ENCODE results near the gene HCN4. TPM values are rescaled to one million over a fixed set of nuclear protein-coding genes. Genes with fewer than 3 reads are reported as not detected.

The HCN4 gene
- total and polyA plus RNA-seq, 2 of the 8 experiments (the other 6 are each of a cell fraction or from before 2014, with no cell fraction given): 3.7 to 8.5 TPM

DNA sequence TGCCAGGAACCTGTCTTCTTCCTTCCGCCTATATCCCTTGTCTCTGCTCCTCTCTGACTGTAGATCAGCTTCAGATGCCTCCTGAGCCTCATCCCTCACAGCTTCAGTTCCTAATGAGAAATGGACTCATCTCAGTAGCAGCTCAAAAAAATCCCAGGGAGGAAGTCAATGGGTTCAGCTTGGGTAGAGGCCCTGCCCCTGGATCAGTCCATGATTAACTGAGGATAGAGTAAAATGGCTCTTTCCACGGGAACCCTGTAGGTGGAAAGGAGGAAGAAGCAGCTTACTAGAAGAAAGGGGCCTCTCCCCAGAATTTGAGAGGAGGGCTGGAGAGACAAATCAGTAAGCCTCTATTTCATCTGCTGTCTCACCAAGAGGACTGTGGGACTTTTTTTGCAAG lies 26.9 kb upstream of the HCN4 start:
- Histone ChIP-seq H2BK5ac (ENCODE audit: low read depth, low read length) (no peak overlapping the region), H3K56ac (replicated peaks; ENCODE audit: insufficient read length, low read depth, low read length) (no peak overlapping the region), H3K4me3 (ENCODE audit: extremely low read depth in 1 of 4, insufficient read depth in 2 of 4, low read depth in 3 of 4, low read length in 4 of 4) (no peak overlapping the region), H2BK15ac (ENCODE audit: low read length) (no peak overlapping the region), H2BK120ac (replicated peaks; ENCODE audit: low read depth, low read length) (no peak overlapping the region), H3K4ac (replicated peaks; ENCODE audit: insufficient read length, low read depth, low read length) (no peak overlapping the region), H2AFZ (ENCODE audit: low read length) (no peak overlapping the region), H4K91ac (replicated peaks; ENCODE audit: insufficient read length, low read length) (no peak overlapping the region), H3K18ac (ENCODE audit: extremely low read depth, low read length) (no peak overlapping the region), H4K5ac (ENCODE audit: insufficient read length, low read depth, low read length) (no peak overlapping the region), H3K4me1 (replicated peaks in 1 of 4; ENCODE audit: control insufficient read depth in 3 of 4, insufficient read depth in 4 of 4, low read length in 3 of 4) (peaks cover 4 to 11% (median 8%) of the 10 kb centered on the region in 4 experiments), H2BK12ac (ENCODE audit: low read depth, low read length) (no peak overlapping the region), H2BK20ac (ENCODE audit: low read length) (no peak overlapping the region), H3K4me2 (ENCODE audit: insufficient read depth in 1 of 2, low read depth in 2 of 2, low read length in 2 of 2) (no peak overlapping the region), H3K14ac (ENCODE audit: insufficient read length) (no peak overlapping the region), H3K9ac (replicated peaks in 1 of 4; ENCODE audit: extremely low read depth in 1 of 4, low read depth in 3 of 4, low read length in 3 of 4) (no peak overlapping the region), H3K23me2 (ENCODE audit: low read depth, low read length) (no peaks in the 10 kb centered on the region; the same call in 1 of the 2 replicates), H3K79me1 (ENCODE audit: low read depth, low read length) (no peaks in the 10 kb centered on the region), H4K20me1 (replicated peaks in 1 of 2; ENCODE audit: control insufficient read depth in 1 of 2, insufficient read depth in 2 of 2, low read length in 2 of 2) (no peaks in the 10 kb centered on the region), H3K27ac (ENCODE audit: low read depth, low read length) (no peak overlapping the region), H3K36me3 (ENCODE audit: control insufficient read depth in 2 of 4, insufficient read depth in 4 of 4, low read length in 3 of 4) (no peaks in the 10 kb centered on the region), H2AK5ac (ENCODE audit: low read depth, low read length) (no peak overlapping the region), H3K27me3 (replicated peaks in 1 of 4; ENCODE audit: control insufficient read depth in 3 of 4, extremely low read depth in 1 of 4, insufficient read depth in 3 of 4, low read length in 3 of 4) (no peaks in the 10 kb centered on the region; a peak in 1 of 7 replicates), H3K23ac (ENCODE audit: insufficient read length) (no peak overlapping the region), H3K79me2 (ENCODE audit: control insufficient read depth in 1 of 2, insufficient read depth in 2 of 2, low read length in 2 of 2) (no peaks in the 10 kb centered on the region), H3K9me3 (ENCODE audit: insufficient read depth in 2 of 2, low read depth in 1 of 2, low read length in 1 of 2) (no peaks in the 10 kb centered on the region), H4K8ac (ENCODE audit: extremely low read depth, insufficient read depth, low read length) (no peak overlapping the region)
- ChIA-PET POLR2A (ENCODE audit: partially characterized antibody) (no interaction called here), CTCF (ENCODE audit: partially characterized antibody) (interaction anchor here (0.7 to 1.0 kb wide), 3 partner anchors 15 to 157 kb away, joined by 3 read pairs; no protein-coding TSS in a partner anchor)
- no peak for DNase-seq (ENCODE audit: low read depth in 1 of 2, low spot score in 2 of 2)
- no peak for FAIRE-seq
- WGBS, 2 experiments (ENCODE audit: extremely low coverage in 1 of 2, insufficient coverage in 1 of 2, insufficient read length in 1 of 2, insufficient replicate concordance in 2 of 2, low coverage in 1 of 2, low lambda C conversion rate in 2 of 2, missing lambda C conversion rate in 1 of 2): 83% methylated on average over 2 of the region's 2 CpGs; no CpG with 5 or more reads in 1 of the 2 experiments
- TF ChIP-seq EZH2 (IDR thresholded peaks at IDR 0.05; ENCODE audit: low read depth, low read length, severe bottlenecking): no peak
- no peak for TF ChIP-seq KDM1A (IDR thresholded peaks at IDR 0.05; ENCODE audit: borderline replicate concordance, low read length)
- TF ChIP-seq, protein P1, sequence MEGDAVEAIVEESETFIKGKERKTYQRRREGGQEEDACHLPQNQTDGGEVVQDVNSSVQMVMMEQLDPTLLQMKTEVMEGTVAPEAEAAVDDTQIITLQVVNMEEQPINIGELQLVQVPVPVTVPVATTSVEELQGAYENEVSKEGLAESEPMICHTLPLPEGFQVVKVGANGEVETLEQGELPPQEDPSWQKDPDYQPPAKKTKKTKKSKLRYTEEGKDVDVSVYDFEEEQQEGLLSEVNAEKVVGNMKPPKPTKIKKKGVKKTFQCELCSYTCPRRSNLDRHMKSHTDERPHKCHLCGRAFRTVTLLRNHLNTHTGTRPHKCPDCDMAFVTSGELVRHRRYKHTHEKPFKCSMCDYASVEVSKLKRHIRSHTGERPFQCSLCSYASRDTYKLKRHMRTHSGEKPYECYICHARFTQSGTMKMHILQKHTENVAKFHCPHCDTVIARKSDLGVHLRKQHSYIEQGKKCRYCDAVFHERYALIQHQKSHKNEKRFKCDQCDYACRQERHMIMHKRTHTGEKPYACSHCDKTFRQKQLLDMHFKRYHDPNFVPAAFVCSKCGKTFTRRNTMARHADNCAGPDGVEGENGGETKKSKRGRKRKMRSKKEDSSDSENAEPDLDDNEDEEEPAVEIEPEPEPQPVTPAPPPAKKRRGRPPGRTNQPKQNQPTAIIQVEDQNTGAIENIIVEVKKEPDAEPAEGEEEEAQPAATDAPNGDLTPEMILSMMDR (IDR thresholded peaks at IDR 0.05; ENCODE audit: control extremely low read depth in 1 of 3, insufficient read depth in 1 of 3, low read depth in 1 of 3, low read length in 3 of 3): no peak
- TF ChIP-seq, protein P2, sequence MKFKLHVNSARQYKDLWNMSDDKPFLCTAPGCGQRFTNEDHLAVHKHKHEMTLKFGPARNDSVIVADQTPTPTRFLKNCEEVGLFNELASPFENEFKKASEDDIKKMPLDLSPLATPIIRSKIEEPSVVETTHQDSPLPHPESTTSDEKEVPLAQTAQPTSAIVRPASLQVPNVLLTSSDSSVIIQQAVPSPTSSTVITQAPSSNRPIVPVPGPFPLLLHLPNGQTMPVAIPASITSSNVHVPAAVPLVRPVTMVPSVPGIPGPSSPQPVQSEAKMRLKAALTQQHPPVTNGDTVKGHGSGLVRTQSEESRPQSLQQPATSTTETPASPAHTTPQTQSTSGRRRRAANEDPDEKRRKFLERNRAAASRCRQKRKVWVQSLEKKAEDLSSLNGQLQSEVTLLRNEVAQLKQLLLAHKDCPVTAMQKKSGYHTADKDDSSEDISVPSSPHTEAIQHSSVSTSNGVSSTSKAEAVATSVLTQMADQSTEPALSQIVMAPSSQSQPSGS (IDR thresholded peaks at IDR 0.05; ENCODE audit: low read length): no peak
- no peak for TF ChIP-seq RBBP5 (IDR thresholded peaks at IDR 0.05; ENCODE audit: borderline replicate concordance, low read depth, low read length)
- TF ChIP-seq JUN (IDR thresholded peaks at IDR 0.05; ENCODE audit: low read depth, low read length): no peak
- TF ChIP-seq SIN3A (conservative IDR thresholded peaks at IDR 0.05 in 1 of 2, IDR thresholded peaks at IDR 0.05 in 1 of 2; ENCODE audit: low read depth in 1 of 2, low read length in 2 of 2): no peak
- no peak for TF ChIP-seq SP4 (IDR thresholded peaks at IDR 0.05; ENCODE audit: low read length)
- TF ChIP-seq KDM5A (IDR thresholded peaks at IDR 0.05; ENCODE audit: low read length): no peak
